Spleen (tissue), 11 donors: Measurements from ENCODE around the gene IL18R1. TPM values are rescaled to one million over a fixed set of nuclear protein-coding genes. Genes with fewer than 3 reads are reported as not detected.
A peak's percentile ranks its signal among the peaks of the same experiment; 100 is the strongest.

Experiments
- DNase-seq: peaks from one replicate; pipeline ENCODE4 v3.0.0-alpha.2; 2020
- H3K27ac ChIP-seq, 8 donors: fragments of 200-600 bp; sonication (generic) in 7 of 8; 1 replicate in 4 of 8; 2 replicates in 4 of 8; pipeline versions ENCODE4 v1.5.0 to v1.8.0; 2016 to 2021; ENCODE audit warnings: inconsistent platforms in 4 of 8, mild to moderate bottlenecking in 4 of 8, moderate library complexity in 1 of 8
- H3K27me3 ChIP-seq, 7 donors: fragments of 200-600 bp; sonication (generic) in 6 of 7; replicated peaks in 1 of 7; 1 replicate in 4 of 7; 2 replicates in 3 of 7; pipeline versions ENCODE4 v1.5.0 to v1.8.0; 2016 to 2021; ENCODE audit warnings: inconsistent platforms in 3 of 7, mild to moderate bottlenecking in 1 of 7
- H3K36me3 ChIP-seq, 6 donors: fragments of 200-600 bp; sonication (generic) in 5 of 6; 1 replicate in 4 of 6; 2 replicates in 2 of 6; pipeline versions ENCODE4 v1.5.0 to v1.8.0; 2016 to 2021; ENCODE audit warnings: inconsistent platforms in 2 of 6
- H3K4me1 ChIP-seq, 6 donors: fragments of 200-600 bp; sonication (generic) in 5 of 6; 1 replicate in 3 of 6; 2 replicates in 3 of 6; pipeline versions ENCODE4 v1.5.0 to v1.8.0; 2016 to 2021; ENCODE audit warnings: inconsistent platforms in 3 of 6
- H3K4me3 ChIP-seq, 8 donors: fragments of 200-600 bp; sonication (generic) in 7 of 8; 1 replicate in 4 of 8; 2 replicates in 4 of 8; pipeline versions ENCODE4 v1.5.0 to v1.8.0; 2016 to 2021; ENCODE audit warnings: inconsistent platforms in 4 of 8, mild to moderate bottlenecking in 4 of 8, moderate library complexity in 2 of 8
- H3K9me3 ChIP-seq, 8 donors: fragments of 200-600 bp; sonication (generic) in 7 of 8; 1 replicate in 4 of 8; 2 replicates in 4 of 8; pipeline versions ENCODE4 v1.5.0 to v1.8.0; 2016 to 2021; ENCODE audit warnings: inconsistent platforms in 4 of 8
- CTCF ChIP-seq, 11 experiments: fragments of 200-600 bp in 7 of 11; fragments of 450-650 bp in 4 of 11; sonication (generic) in 4 of 11; IDR thresholded peaks in 8 of 11; conservative IDR thresholded peaks in 3 of 11; 1 replicate in 7 of 11; 2 replicates in 4 of 11; pipeline versions ENCODE4 v1.4.0 to v1.8.0; 2016 to 2021; ENCODE audit warnings: antibody characterized with exemption in 11 of 11, inconsistent platforms in 4 of 11, mild to moderate bottlenecking in 1 of 11
- POLR2A ChIP-seq, 3 donors: fragments of 450-650 bp; IDR thresholded peaks; one replicate each; pipeline ENCODE4 v1.5.1; 2017; ENCODE audit warnings: antibody characterized with exemption in 3 of 3, mild to moderate bottlenecking in 1 of 3
- POLR2AphosphoS5 ChIP-seq, 3 donors: sonication (generic); formaldehyde crosslinking; IDR thresholded peaks; one replicate each; pipeline ENCODE4 v1.5.1; 2017; ENCODE audit warnings: antibody characterized with exemption in 3 of 3
- WGBS, 5 donors: extraction: QIAGEN DNeasy Blood & Tissue Kit in 3 of 5; methylation state at CpG; one replicate each; pipeline versions ENCODE4 v1.1.5 to v1.1.7; 2013 to 2018; 5-methylcytosine and 5-hydroxymethylcytosine counted together
- intact Hi-C: fragments of 100-400 bp; cut with DNase I; formaldehyde crosslinking; loops from one replicate; pipeline ENCODE4 v1.15.0; 2023; ENCODE audit warnings: low total_unique reads
- polyA plus RNA-seq, 3 donors: library from polyadenylated mRNA; stranded (reverse); fragments of 200-250 nt; gene quantifications; one replicate each; pipeline ENCODE4 v1.2.1, GENCODE V29; 2013
- total RNA-seq, 7 donors: library from RNA; depleted of rRNA in 3 of 7; stranded (reverse); fragments of >200 nt in 3 of 7; fragmentation: NEBNext Ultra II Directional in 4 of 7; extraction: Animal tissue kit (Norgen Biotek cat#: 25700) in 4 of 7; gene quantifications; one replicate each; pipeline versions ENCODE4 v1.1.0 to v1.2.1, GENCODE V29; 2016 to 2021
- donor health status: healthy with polysubstance abuse.
- donor health status: DM: no; HTN: no; CAD: no; lungs with moderate emphysema.
- donor health status: DM: no; HTN: no; CAD: no.
- donor health status: Bipolar disorder and iron deficiency.
- donor health status: healthy.
- donor health status: DM: no; HTN: no; CAD: no.
- donor health status: DM: yes; HTN: yes; CAD: no.

Gene IL18R1
- total and polyA plus RNA-seq, 10 donors: 2.2 to 97.6 (median 21.5) TPM

- Histone ChIP-seq H3K36me3 (no peaks in the 10 kb centered on the region), H3K27ac (peak overlapping the region in 7 of 8 donors; percentile 66 to 90 (median 86)), H3K4me3 (peak overlapping the region in 1 of 8 donors; percentile 55), H3K4me1 (peaks cover 0 to 64% (median 21%) of the 10 kb centered on the region in 6 donors), H3K9me3 (peaks cover 0 to under 1% (median 0%) of the 10 kb centered on the region in 8 donors), H3K27me3 (no peaks in the 10 kb centered on the region)
- no peak for DNase-seq
- WGBS, 5 donors: 57 to 69% (median 62%) methylated on average over 1 of the region's 1 CpG
- TF ChIP-seq POLR2A (IDR thresholded peaks at IDR 0.05) (no peak), CTCF (IDR thresholded peaks at IDR 0.05 in 8 of 11, conservative IDR thresholded peaks at IDR 0.05 in 3 of 11) (no peak), POLR2AphosphoS5 (IDR thresholded peaks at IDR 0.05) (no peak)
- intact Hi-C loops: no loop called here
Measured at GRCh38 chr2:102417946-102418345, 62.4 kb downstream of the IL18R1 start.

GRCh38 chr2:102418421-102418961 is 62.9 kb downstream of the IL18R1 start:
- no peak for DNase-seq
- Histone ChIP-seq H3K27ac (peak overlapping the region in 7 of 8 donors; percentile 66 to 90 (median 86)), H3K36me3 (no peaks in the 10 kb centered on the region), H3K27me3 (no peaks in the 10 kb centered on the region), H3K9me3 (no peaks in the 10 kb centered on the region), H3K4me1 (peaks cover 0 to 67% (median 22%) of the 10 kb centered on the region in 6 donors), H3K4me3 (peak overlapping the region in 3 of 8 donors; percentile 13 to 55 (median 13))
- intact Hi-C loops: no loop called here
- TF ChIP-seq CTCF (IDR thresholded peaks at IDR 0.05 in 8 of 11, conservative IDR thresholded peaks at IDR 0.05 in 3 of 11) (no peak), POLR2AphosphoS5 (IDR thresholded peaks at IDR 0.05) (no peak), POLR2A (IDR thresholded peaks at IDR 0.05) (no peak)
- WGBS, 5 donors: 11 to 17% (median 16%) methylated on average over 2 of the region's 2 CpGs

GRCh38 chr2:102420290-102420689 is 64.7 kb downstream of the IL18R1 start:
- Histone ChIP-seq H3K27ac (peak overlapping the region in 6 of 8 donors; percentile 66 to 90 (median 88)), H3K36me3 (no peaks in the 10 kb centered on the region), H3K4me3 (peak overlapping the region in 2 of 8 donors; percentile 13 to 55), H3K4me1 (peaks cover 0 to 81% (median 26%) of the 10 kb centered on the region in 6 donors), H3K27me3 (no peaks in the 10 kb centered on the region), H3K9me3 (no peaks in the 10 kb centered on the region)
- intact Hi-C loops: no loop called here
- 80 to 93% (median 87%) methylated on average over 4 of the region's 4 CpGs for WGBS, 5 donors
- DNase-seq: no peak
- TF ChIP-seq POLR2A (IDR thresholded peaks at IDR 0.05) (no peak), POLR2AphosphoS5 (IDR thresholded peaks at IDR 0.05) (no peak), CTCF (IDR thresholded peaks at IDR 0.05 in 8 of 11, conservative IDR thresholded peaks at IDR 0.05 in 3 of 11) (no peak)

- DNase-seq: no peak
- Histone ChIP-seq H3K4me1 (peaks cover 0 to 81% (median 33%) of the 10 kb centered on the region in 6 donors), H3K36me3 (no peaks in the 10 kb centered on the region), H3K27ac (peak overlapping the region in 7 of 8 donors; percentile 51 to 90 (median 81)), H3K27me3 (no peaks in the 10 kb centered on the region), H3K9me3 (no peaks in the 10 kb centered on the region), H3K4me3 (peak overlapping the region in 3 of 8 donors; percentile 1 to 55 (median 18))
- intact Hi-C loops: no loop called here
- TF ChIP-seq POLR2A (IDR thresholded peaks at IDR 0.05) (no peak), CTCF (IDR thresholded peaks at IDR 0.05 in 8 of 11, conservative IDR thresholded peaks at IDR 0.05 in 3 of 11) (no peak), POLR2AphosphoS5 (IDR thresholded peaks at IDR 0.05) (no peak)
- WGBS, 5 donors: 43 to 71% (median 55%) methylated on average over 5 of the region's 5 CpGs
Measured at GRCh38 chr2:102421890-102422759, 66.5 kb downstream of the IL18R1 start.
